HG03342 (cell line): Measurements from ENCODE around the gene PCDHA6.
"Not testable (repeated sequence)": the region's sequence is repeated elsewhere in the genome, so short reads cannot be mapped to it uniquely, and the experiment has no call there.

ENCODE experiments used
- ATAC-seq: cut with Tn5 transposase; IDR thresholded peaks from one replicate; pipeline ENCODE4 v1.9.1; 2021; ENCODE audit warnings: mild to moderate bottlenecking, moderate library complexity; ENCODE audit not compliant: unreplicated experiment

Gene PCDHA6, protein sequence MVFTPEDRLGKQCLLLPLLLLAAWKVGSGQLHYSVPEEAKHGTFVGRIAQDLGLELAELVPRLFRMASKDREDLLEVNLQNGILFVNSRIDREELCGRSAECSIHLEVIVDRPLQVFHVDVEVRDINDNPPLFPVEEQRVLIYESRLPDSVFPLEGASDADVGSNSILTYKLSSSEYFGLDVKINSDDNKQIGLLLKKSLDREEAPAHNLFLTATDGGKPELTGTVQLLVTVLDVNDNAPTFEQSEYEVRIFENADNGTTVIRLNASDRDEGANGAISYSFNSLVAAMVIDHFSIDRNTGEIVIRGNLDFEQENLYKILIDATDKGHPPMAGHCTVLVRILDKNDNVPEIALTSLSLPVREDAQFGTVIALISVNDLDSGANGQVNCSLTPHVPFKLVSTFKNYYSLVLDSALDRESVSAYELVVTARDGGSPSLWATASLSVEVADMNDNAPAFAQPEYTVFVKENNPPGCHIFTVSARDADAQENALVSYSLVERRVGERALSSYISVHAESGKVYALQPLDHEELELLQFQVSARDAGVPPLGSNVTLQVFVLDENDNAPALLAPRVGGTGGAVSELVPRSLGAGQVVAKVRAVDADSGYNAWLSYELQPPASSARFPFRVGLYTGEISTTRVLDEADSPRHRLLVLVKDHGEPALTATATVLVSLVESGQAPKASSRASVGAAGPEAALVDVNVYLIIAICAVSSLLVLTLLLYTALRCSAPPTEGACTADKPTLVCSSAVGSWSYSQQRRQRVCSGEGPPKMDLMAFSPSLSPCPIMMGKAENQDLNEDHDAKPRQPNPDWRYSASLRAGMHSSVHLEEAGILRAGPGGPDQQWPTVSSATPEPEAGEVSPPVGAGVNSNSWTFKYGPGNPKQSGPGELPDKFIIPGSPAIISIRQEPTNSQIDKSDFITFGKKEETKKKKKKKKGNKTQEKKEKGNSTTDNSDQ

DNA sequence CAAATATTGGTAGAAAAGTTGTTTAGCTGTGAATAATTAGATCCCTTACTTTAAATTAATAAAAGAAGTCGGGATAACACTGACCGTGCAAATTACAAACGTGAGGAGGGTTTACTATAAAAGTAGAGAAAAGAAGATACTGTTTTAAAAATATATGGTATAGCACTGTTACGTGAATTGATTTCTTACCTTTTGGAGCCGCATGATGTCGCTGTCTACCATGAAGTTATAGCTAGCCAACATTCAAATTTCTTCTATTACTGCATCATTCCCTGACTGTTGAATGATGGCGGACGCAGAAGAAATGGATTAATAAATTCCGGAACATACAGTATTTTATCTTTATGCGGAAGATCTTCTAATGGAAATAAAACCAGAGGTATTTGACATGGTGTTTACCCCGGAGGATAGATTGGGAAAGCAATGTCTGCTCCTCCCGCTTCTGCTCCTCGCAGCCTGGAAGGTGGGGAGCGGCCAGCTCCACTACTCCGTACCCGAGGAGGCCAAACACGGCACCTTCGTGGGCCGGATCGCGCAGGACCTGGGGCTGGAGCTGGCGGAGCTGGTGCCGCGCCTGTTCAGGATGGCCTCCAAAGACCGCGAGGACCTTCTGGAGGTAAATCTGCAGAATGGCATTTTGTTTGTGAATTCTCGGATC lies at the start of gene PCDHA6:
PCDHA6 (plus strand) TSS at position 257 of the 658 bp plus-strand sequence; CDS start at position 389, 132 bp downstream.
- ATAC-seq = no peak

DNA sequence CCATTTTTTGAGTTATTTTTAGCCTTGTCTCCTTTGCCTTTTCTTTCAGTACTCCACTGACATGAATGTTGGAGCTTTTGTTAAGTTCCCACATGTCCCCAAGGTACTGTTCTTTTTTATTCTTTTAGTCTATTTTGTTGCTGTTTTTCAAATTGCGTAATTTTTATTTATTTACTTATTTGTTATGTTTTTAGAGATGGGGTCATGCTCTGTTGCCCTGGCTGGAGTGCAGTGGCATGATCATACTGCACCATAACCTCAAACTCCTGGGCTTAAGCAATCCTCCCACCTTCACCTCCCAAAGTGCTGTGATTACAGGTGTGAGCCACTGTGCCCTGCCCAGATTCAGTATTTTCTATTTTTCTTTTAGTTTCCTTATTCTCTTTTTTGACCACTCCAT lies 47.2 kb upstream of the PCDHA6 start:
- ATAC-seq = no peak

DNA sequence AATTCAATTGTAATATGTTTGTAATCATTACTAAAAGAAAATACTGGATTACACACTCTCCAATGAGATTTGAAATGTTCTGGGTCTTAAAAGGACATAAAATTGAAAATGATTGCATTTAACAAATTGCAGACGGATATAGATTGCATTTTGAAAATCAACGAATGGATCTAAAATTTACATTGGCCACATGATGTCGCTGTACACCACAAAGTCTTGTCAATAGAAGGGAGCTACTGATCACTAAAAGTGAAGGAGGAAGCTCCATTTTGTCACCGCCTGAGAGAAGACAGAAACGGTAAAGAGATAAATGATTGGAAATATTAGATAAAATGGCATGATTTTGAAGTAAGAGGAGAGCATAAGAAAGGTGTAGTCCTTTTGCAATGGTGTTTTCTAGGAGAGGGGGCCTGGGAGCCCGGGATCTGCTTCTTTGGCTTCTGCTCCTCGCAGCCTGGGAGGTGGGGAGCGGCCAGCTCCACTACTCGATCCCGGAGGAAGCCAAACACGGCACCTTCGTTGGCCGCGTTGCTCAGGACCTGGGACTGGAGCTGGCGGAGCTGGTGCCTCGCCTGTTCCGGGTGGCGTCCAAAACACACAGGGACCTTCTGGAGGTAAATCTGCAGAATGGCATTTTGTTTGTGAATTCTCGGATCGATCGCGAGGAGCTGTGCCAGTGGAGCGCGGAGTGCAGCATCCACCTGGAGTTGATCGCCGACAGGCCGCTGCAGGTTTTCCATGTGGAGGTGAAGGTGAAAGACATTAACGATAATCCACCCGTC lies 41.7 kb upstream of the PCDHA6 start, which contains the start of gene PCDHA1:
PCDHA1 (plus strand) TSS at position 236 of the 782 bp plus-strand sequence.
- ATAC-seq = no peak

DNA sequence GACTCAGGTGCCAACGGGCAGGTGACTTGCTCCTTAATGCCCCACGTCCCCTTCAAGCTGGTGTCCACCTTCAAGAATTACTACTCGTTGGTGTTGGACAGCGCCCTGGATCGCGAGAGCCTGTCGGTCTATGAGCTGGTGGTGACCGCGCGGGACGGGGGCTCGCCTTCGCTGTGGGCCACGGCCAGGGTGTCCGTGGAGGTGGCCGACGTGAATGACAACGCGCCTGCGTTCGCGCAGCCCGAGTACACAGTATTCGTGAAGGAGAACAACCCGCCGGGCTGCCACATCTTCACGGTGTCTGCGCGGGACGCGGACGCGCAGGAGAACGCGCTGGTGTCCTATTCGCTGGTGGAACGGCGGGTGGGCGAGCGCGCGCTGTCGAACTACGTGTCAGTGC lies 40.3 kb upstream of the PCDHA6 start:
- not testable (repeated sequence) for ATAC-seq

DNA sequence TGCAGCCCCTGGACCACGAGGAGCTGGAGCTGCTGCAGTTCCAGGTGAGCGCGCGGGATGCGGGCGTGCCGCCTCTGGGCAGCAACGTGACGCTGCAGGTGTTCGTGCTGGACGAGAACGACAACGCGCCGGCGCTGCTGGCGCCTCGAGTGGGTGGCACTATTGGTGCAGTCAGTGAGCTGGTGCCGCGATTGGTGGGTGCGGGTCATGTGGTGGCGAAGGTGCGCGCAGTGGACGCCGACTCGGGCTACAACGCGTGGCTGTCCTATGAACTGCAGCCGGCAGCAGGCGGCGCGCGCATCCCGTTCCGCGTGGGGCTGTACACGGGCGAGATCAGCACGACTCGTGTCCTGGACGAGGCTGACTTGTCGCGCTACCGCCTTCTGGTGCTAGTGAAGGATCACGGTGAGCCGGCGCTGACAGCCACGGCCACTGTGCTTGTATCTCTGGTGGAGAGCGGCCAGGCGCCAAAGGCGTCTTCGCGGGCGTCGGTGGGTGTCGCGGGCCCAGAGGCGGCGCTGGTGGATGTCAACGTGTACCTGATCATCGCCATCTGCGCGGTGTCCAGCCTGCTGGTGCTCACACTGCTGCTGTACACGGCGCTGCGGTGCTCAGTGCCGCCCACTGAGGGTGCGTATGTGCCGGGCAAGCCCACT lies 39.8 kb upstream of the PCDHA6 start:
- ATAC-seq = not testable (repeated sequence)

DNA sequence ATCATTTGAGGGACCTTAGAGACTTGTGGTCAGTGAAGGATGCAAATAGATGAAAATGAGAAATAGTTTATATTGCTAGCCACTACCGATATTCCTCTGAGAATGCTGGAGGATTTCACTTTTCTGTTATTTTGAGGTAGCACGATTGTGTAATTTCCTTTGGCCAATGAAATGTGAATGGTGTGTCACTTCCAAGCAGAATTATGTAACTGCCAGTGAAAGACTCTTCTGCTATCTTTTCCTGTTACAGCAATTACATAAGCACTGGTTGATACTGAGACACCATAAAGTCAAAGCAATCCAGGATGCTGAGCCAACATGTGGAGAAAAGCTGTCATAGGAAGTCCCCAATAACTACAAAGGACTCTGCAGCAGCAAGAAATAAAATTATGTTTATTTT lies 36.7 kb upstream of the PCDHA6 start:
- ATAC-seq = no peak

DNA sequence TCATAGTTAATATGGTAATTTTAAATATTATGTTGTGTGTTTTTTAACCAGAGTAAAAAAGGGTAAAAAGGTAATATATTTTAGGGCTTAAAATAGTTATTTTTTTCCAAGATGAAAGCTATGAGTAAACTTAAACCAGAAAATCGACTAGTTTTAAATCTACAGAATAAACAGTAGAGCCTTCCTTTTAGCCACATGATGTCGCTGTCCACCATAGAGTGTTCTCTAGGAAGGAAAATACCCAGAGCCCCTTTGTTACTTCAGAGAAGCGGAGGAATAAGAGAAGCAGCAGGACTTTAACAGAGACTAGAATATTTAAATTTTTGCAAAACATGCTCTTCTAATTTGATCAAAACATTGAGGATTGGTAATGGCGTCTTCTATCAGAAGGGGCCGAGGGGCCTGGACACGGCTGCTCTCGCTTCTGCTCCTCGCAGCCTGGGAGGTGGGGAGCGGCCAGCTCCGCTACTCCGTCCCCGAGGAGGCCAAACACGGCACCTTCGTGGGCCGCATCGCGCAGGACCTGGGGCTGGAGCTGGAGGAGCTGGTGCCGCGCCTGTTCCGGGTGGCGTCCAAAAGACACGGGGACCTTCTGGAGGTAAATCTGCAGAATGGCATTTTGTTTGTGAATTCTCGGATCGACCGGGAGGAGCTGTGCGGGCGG lies 33.0 kb upstream of the PCDHA6 start, which contains the start of gene PCDHA2:
PCDHA2 (plus strand) TSS at position 258 of the 664 bp plus-strand sequence.
- no peak for ATAC-seq

DNA sequence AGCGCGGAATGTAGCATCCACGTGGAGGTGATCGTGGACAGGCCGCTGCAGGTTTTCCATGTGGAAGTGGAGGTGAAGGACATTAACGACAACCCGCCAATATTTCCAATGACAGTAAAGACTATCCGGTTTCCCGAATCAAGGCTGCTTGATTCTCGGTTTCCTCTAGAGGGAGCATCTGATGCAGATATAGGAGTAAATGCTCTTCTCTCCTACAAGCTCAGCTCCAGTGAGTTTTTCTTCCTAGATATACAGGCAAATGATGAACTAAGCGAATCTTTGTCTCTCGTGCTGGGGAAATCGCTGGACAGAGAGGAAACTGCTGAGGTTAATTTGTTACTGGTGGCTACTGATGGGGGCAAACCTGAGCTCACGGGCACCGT lies 32.5 kb upstream of the PCDHA6 start:
- no peak for ATAC-seq

DNA sequence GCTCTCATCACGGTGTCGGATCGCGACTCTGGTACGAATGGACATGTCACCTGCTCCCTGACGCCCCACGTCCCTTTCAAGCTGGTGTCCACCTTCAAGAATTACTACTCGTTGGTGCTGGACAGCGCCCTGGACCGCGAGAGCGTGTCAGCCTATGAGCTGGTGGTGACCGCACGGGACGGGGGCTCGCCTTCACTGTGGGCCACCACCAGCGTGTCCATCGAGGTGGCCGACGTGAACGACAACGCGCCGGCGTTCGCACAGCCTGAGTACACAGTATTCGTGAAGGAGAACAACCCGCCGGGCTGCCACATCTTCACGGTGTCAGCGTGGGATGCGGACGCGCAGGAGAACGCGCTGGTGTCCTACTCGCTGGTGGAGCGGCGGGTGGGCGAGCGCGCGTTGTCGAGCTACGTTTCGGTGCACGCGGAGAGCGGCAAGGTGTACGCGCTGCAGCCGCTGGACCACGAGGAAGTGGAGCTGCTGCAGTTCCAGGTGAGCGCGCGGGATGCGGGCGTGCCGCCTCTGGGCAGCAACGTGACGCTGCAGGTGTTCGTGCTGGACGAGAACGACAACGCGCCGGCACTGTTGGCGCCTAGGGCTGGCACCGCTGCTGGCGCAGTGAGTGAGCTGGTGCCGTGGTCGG lies 31.6 kb upstream of the PCDHA6 start:
- ATAC-seq = not testable (repeated sequence)

DNA sequence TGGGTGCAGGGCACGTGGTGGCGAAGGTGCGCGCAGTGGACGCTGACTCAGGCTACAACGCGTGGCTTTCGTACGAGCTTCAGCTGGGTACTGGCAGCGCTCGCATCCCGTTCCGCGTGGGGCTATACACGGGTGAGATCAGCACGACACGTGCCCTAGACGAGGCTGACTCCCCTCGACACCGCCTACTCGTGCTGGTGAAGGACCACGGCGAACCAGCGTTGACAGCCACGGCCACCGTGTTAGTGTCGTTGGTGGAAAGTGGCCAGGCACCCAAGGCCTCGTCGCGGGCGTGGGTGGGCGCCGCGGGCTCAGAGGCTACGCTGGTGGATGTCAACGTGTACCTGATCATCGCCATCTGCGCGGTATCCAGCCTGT lies 31.1 kb upstream of the PCDHA6 start:
- ATAC-seq = no peak

DNA sequence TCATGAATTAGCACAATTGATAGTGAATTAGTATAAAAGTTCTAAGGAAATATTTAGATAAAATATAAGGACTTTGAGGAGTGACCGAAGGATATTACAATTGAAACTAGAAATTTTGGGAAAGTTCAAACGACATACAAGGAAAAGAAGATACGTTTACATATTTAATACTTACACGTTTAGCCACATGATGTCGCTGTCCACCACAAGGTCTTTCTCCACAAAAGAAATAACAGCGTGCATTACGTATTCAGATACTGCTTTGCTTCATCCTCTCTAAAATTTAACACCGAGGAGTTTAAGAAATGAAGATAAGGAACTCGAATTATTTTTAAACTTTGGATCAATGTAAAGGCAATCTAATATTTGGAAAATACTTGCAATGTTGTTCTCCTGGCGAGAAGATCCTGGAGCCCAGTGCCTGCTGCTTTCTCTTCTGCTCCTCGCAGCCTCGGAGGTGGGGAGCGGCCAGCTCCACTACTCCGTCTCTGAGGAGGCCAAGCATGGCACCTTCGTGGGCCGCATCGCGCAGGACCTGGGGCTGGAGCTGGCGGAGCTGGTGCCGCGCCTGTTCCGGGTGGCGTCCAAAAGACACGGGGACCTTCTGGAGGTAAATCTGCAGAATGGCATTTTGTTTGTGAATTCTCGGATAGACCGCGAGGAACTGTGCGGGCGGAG lies 26.8 kb upstream of the PCDHA6 start, which contains the start of gene PCDHA3:
PCDHA3 (plus strand) TSS at position 242 of the 678 bp plus-strand sequence.
- no peak for ATAC-seq

DNA sequence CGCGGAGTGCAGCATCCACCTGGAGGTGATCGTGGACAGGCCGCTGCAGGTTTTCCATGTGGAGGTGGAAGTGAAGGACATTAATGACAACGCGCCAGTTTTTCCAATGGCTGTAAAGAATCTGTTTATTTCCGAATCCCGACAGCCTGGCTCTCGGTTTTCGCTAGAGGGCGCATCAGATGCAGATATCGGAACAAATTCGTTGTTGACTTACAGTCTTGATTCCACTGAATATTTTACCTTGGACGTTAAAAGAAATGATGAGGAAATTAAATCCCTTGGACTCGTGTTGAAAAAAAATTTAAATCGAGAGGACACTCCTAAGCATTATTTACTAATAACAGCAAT lies 26.3 kb upstream of the PCDHA6 start:
- ATAC-seq = no peak

DNA sequence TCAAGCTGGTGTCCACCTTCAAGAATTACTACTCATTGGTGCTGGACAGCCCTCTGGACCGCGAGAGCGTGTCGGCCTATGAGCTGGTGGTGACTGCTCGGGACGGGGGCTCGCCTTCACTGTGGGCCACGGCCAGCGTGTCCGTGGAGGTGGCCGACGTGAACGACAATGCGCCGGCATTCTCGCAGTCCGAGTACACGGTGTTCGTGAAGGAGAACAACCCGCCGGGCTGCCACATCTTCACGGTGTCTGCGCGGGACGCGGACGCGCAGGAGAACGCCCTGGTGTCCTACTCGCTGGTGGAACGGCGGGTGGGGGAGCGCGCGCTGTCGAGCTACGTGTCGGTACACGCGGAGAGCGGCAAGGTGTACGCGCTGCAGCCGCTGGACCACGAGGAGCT lies 25.4 kb upstream of the PCDHA6 start:
- ATAC-seq = not testable (repeated sequence)

DNA sequence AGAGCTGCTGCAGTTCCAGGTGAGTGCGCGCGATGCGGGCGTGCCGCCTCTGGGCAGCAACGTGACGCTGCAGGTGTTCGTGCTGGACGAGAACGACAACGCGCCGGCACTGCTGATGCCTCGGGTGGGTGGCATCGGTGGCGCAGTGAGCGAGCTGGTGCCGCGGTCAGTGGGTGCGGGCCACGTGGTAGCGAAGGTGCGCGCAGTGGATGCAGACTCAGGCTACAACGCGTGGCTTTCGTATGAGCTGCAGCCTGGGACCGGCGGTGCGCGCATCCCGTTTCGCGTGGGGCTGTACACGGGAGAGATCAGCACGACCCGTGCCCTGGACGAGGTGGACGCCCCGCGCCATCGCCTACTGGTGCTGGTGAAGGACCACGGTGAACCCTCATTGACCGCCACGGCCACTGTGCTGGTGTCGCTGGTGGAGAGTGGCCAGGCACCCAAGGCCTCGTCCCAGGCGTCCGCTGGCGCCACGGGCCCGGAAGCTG lies 24.9 kb upstream of the PCDHA6 start:
- no peak for ATAC-seq

DNA sequence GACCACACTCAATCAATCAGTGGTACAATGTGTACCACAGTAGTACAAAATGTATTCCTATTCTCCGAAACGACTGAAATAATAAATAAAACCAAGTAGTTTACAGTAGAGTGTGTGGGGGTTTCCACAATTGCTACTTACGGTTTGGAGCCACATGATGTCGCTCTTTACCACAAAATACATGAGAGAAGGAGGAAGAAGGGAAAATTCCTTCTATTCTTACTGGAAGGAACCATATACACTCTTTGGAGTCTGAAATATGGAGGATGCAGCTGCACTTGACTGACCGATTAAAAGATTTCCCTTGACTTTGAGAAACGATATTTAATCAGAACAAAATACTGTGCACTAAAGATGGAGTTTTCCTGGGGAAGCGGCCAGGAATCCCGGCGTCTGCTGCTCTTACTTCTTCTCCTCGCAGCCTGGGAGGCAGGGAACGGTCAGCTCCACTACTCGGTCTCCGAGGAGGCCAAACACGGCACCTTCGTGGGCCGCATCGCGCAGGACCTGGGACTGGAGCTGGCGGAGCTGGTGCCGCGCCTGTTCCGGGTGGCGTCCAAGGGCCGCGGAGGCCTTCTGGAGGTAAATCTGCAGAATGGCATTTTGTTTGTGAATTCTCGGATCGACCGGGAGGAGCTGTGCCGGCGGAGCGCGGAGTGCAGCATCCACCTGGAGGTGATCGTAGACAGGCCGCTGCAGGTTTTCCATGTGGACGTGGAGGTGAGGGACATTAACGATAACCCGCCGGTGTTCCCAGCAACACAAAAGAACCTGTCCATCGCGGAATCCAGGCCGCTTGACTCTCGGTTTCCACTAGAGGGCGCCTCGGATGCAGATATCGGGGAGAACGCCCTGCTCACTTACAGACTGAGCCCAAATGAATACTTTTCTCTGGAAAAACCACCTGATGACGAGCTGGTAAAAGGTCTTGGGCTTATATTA lies 20.7 kb upstream of the PCDHA6 start, which contains the start of gene PCDHA4:
PCDHA4 (plus strand) TSS at position 235 of the 942 bp plus-strand sequence.
- ATAC-seq = no peak

DNA sequence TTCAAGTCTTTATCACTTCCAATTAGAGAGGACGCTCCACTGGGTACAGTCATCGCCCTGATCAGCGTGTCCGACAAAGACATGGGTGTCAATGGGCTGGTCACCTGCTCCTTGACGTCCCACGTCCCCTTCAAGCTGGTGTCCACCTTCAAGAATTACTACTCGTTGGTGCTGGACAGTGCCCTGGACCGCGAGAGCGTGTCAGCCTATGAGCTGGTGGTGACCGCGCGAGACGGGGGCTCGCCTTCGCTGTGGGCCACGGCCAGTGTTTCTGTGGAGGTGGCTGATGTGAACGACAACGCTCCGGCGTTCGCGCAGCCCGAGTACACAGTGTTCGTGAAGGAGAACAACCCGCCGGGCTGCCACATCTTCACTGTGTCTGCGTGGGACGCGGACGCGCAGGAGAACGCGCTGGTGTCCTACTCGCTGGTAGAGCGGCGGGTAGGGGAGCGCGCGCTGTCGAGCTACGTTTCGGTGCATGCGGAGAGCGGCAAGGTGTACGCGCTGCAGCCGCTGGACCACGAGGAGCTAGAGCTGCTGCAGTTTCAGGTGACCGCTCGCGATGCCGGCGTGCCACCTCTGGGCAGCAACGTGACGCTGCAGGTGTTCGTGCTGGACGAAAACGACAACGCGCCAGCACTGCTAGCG lies 19.4 kb upstream of the PCDHA6 start:
- ATAC-seq = not testable (repeated sequence)
